B cell (primary cell): ENCODE data around the gene RGS9BP. TPM values are rescaled to one million over a fixed set of nuclear protein-coding genes. Genes with fewer than 3 reads are reported as not detected.

Source experiments
- ATAC-seq: fragments of 200-7000 bp; cut with Tn5 transposase; one replicate; pipeline ENCODE4 v1.10.0; 2021; ENCODE audit warnings: low read depth, mild to moderate bottlenecking, moderate number of reproducible peaks, moderate library complexity
- CTCF ChIA-PET: fragments of 350-600 bp; sonication (Branson Sonifier 250); formaldehyde crosslinking; loops from one replicate; lab custom pipeline; 2021; ENCODE audit warnings: antibody characterized with exemption, inconsistent platforms; lab: Charles Lee
- POLR2A ChIA-PET: fragments of 350-600 bp; sonication (Branson Sonifier 250); formaldehyde crosslinking; loops from one replicate; lab custom pipeline; 2021; ENCODE audit warnings: antibody characterized with exemption; lab: Charles Lee
- DNase-seq: peaks from one replicate; pipeline ENCODE4 v3.0.0; 2013
- H2AFZ ChIP-seq: 2 replicates; pipeline ENCODE4 v1.6.1; 2012; ENCODE audit warnings: mild to moderate bottlenecking, low read depth, low read length; ENCODE audit not compliant: insufficient read depth, poor library complexity, severe bottlenecking
- H3K27ac ChIP-seq, 2 donors: 1 replicate in 1 of 2; 2 replicates in 1 of 2; pipeline ENCODE4 v1.5.1; 2012 to 2013; ENCODE audit warnings: low read length in 2 of 2, mild to moderate bottlenecking in 2 of 2, moderate library complexity in 1 of 2
- H3K27me3 ChIP-seq, 4 experiments: fragments of 200-600 bp in 1 of 4; sonication (generic) in 1 of 4; replicated peaks in 1 of 4; 1 replicate in 2 of 4; 2 replicates in 2 of 4; pipeline versions ENCODE4 v1.6.1 to v1.7.0; 2013 to 2016; ENCODE audit warnings: low read length in 3 of 4, mild to moderate bottlenecking in 2 of 4, mixed read lengths in 1 of 4, moderate library complexity in 1 of 4; ENCODE audit not compliant: insufficient read depth in 4 of 4, control insufficient read depth in 3 of 4; ENCODE audit errors: control extremely low read depth in 1 of 4
- H3K36me3 ChIP-seq, 2 experiments: replicated peaks in 1 of 2; 1 replicate in 1 of 2; 2 replicates in 1 of 2; pipeline versions ENCODE4 v1.6.1 to v1.7.1; 2013; ENCODE audit warnings: low read length in 1 of 2; ENCODE audit not compliant: insufficient read depth in 2 of 2, control insufficient read depth in 1 of 2; ENCODE audit errors: control extremely low read depth in 1 of 2, extremely low read depth in 1 of 2
- H3K4me1 ChIP-seq, 2 donors: fragments of 200-600 bp in 1 of 2; sonication (generic) in 1 of 2; 1 replicate in 1 of 2; 2 replicates in 1 of 2; pipeline versions ENCODE4 v1.5.1 to v1.6.1; 2013 to 2017; ENCODE audit warnings: low read length in 2 of 2; ENCODE audit not compliant: control insufficient read depth in 2 of 2, insufficient read depth in 2 of 2
- H3K4me2 ChIP-seq: replicated peaks from 2 replicates; pipeline ENCODE3; 2012; ENCODE audit warnings: mild to moderate bottlenecking, low read depth, low read length; ENCODE audit not compliant: poor library complexity, severe bottlenecking
- H3K4me3 ChIP-seq, 5 experiments: fragments of 200-600 bp in 1 of 5; sonication (generic) in 1 of 5; 1 replicate in 3 of 5; 2 replicates in 2 of 5; pipeline versions ENCODE4 v1.5.1 to v1.7.0; 2011 to 2016; ENCODE audit warnings: low read length in 4 of 5, mild to moderate bottlenecking in 4 of 5, low read depth in 2 of 5, control low read depth in 1 of 5, moderate library complexity in 1 of 5; ENCODE audit not compliant: insufficient read depth in 1 of 5; ENCODE audit errors: control extremely low read depth in 1 of 5, extremely low read depth in 1 of 5
- H3K79me2 ChIP-seq: fragments of 200-600 bp; sonication (generic); one replicate; pipeline ENCODE4 v1.6.0; 2016; ENCODE audit warnings: low read length; ENCODE audit not compliant: control insufficient read depth, insufficient read depth
- H3K9ac ChIP-seq: fragments of 200-600 bp; sonication (generic); 2 replicates; pipeline ENCODE4 v1.6.1; 2017; ENCODE audit warnings: mild to moderate bottlenecking, low read length, moderate library complexity
- H3K9me3 ChIP-seq, 3 donors: one replicate each; pipeline versions ENCODE4 v1.6.1 to v1.7.1; 2013; ENCODE audit warnings: low read length in 2 of 3; ENCODE audit not compliant: control insufficient read depth in 2 of 3, insufficient read depth in 1 of 3; ENCODE audit errors: control extremely low read depth in 1 of 3
- H4K20me1 ChIP-seq: 2 replicates; pipeline ENCODE4 v1.6.0; 2012; ENCODE audit warnings: mild to moderate bottlenecking, low read length; ENCODE audit not compliant: insufficient read depth, control insufficient read depth, poor library complexity, severe bottlenecking
- H3K27ac Mint-ChIP-seq: one replicate; pipeline ENCODE4 v1.8.0; 2021; ENCODE audit warnings: mixed read lengths
- H3K27me3 Mint-ChIP-seq: one replicate; pipeline ENCODE4 v1.8.0; 2021; ENCODE audit warnings: mixed read lengths
- H3K4me1 Mint-ChIP-seq: one replicate; pipeline ENCODE4 v1.8.0; 2021; ENCODE audit warnings: mixed read lengths
- H3K4me3 Mint-ChIP-seq: one replicate; pipeline ENCODE4 v1.8.0; 2021; ENCODE audit warnings: mixed read lengths
- H3K9me3 Mint-ChIP-seq: one replicate; pipeline ENCODE4 v1.8.0; 2022; ENCODE audit warnings: mixed read lengths; ENCODE audit not compliant: insufficient read depth
- CTCF ChIP-seq: fragments of 200-600 bp; IDR thresholded peaks from one replicate; pipeline ENCODE4 v1.8.0; 2022; ENCODE audit warnings: antibody characterized with exemption, mild to moderate bottlenecking
- EZH2 ChIP-seq: IDR thresholded peaks from 2 replicates; pipeline ENCODE4 v1.6.1; 2012; ENCODE audit warnings: borderline replicate concordance, low read depth, mild to moderate bottlenecking, moderate library complexity, low read length; ENCODE audit not compliant: insufficient read depth, poor library complexity, severe bottlenecking
- WGBS: methylation state at CpG from one replicate; pipeline ENCODE4 v1.1.5; 2013; ENCODE audit warnings: missing lambda C conversion rate; ENCODE audit not compliant: insufficient coverage; 5-methylcytosine and 5-hydroxymethylcytosine counted together
- intact Hi-C: fragments of 100-400 bp; cut with micrococcal nuclease; formaldehyde crosslinking; loops from one replicate; pipeline ENCODE4 v1.10.0; 2022
- polyA plus RNA-seq: library from polyadenylated mRNA; depleted of rRNA; stranded (reverse); fragments of >200 nt; gene quantifications from 2 replicates; pipeline ENCODE4 v1.2.3, GENCODE V29; 2012
- total RNA-seq, 2 donors: library from RNA; stranded (reverse); fragments of 120-200 nt in 1 of 2; gene quantifications; 1 replicate in 1 of 2; 2 replicates in 1 of 2; pipeline versions ENCODE4 v1.2.3 to v1.2.4, GENCODE V29; 2013 to 2022

RGS9BP gene
- total and polyA plus RNA-seq, 2 donors (not counting 1 experiment from before 2014, with no cell fraction given), result 0.03 to 0.25 TPM

- 94% methylated on average over 3 of the region's 6 CpGs for WGBS
- CTCF ChIA-PET, result no interaction called here
These were observed 11.3 kb downstream of the RGS9BP start for GRCh38 chr19:32686847-32687475.

GRCh38 chr19:32687681-32688080, 12.0 kb downstream of the RGS9BP start:
- intact Hi-C loops, result no loop called here
- no peaks in the 10 kb centered on the region for H3K9me3 Mint-ChIP-seq
- Histone ChIP-seq H3K4me2 (no peak overlapping the region), H3K9me3 (no peaks in the 10 kb centered on the region), H3K27ac (no peak overlapping the region), H2AFZ (no peak overlapping the region), H4K20me1 (peaks cover 4% of the 10 kb centered on the region), H3K79me2 (peaks cover 29% of the 10 kb centered on the region), H3K36me3 (no peaks in the 10 kb centered on the region), H3K4me3 (no peak overlapping the region), H3K4me1 (peaks cover 10 to 13% of the 10 kb centered on the region in 2 donors), H3K9ac (no peak overlapping the region), H3K27me3 (peaks cover 0 to 4% (median 0%) of the 10 kb centered on the region in 4 experiments)
- no peak overlapping the region for H3K4me3 Mint-ChIP-seq
- H3K27ac Mint-ChIP-seq, result no peak overlapping the region
- H3K27me3 Mint-ChIP-seq, result no peaks in the 10 kb centered on the region
- CTCF ChIA-PET, result interaction anchor here (0.8 kb wide), 1 partner anchor 13 kb away, joined by 3 read pairs; no protein-coding TSS in a partner anchor
- no peak for ATAC-seq
- WGBS, result 92% methylated on average over 2 of the region's 4 CpGs
- no peak for DNase-seq
- POLR2A ChIA-PET, result no interaction called here
- H3K4me1 Mint-ChIP-seq, result peaks cover 12% of the 10 kb centered on the region
- TF ChIP-seq CTCF (no peak), EZH2 (no peak)

More at GRCh38 chr19:32686847-32687475, 11.3 kb downstream of the RGS9BP start:
- H3K4me3 Mint-ChIP-seq, result no peak overlapping the region
- H3K27ac ChIP-seq, result no peak overlapping the region
- H3K27ac Mint-ChIP-seq, result no peak overlapping the region
- no peaks in the 10 kb centered on the region for H3K9me3 ChIP-seq
- no peak overlapping the region for H3K4me2 ChIP-seq
- H3K4me1 Mint-ChIP-seq, result peaks cover 10% of the 10 kb centered on the region
- no peak for DNase-seq
- peaks cover 0 to 4% (median 0%) of the 10 kb centered on the region in 4 experiments for H3K27me3 ChIP-seq
- H3K79me2 ChIP-seq, result peaks cover 21% of the 10 kb centered on the region
- no peaks in the 10 kb centered on the region for H3K36me3 ChIP-seq
- H3K27me3 Mint-ChIP-seq, result peaks cover 4% of the 10 kb centered on the region
- peaks cover 4% of the 10 kb centered on the region for H4K20me1 ChIP-seq
- POLR2A ChIA-PET, result no interaction called here
- H3K4me1 ChIP-seq, result peaks cover 7 to 10% of the 10 kb centered on the region in 2 donors
- intact Hi-C loops, result no loop called here
- H2AFZ ChIP-seq, result no peak overlapping the region
- H3K9me3 Mint-ChIP-seq, result no peaks in the 10 kb centered on the region
- no peak overlapping the region for H3K4me3 ChIP-seq
- no peak for TF ChIP-seq EZH2
- no peak for ATAC-seq
- H3K9ac ChIP-seq, result no peak overlapping the region
